HepG2 (cell line): ENCODE measurements around the gene FAM114A2.

Experiments
- DZIP1 ChIP-seq: sonication (generic); formaldehyde crosslinking; IDR thresholded peaks from 2 replicates; pipeline ENCODE4 v1.5.0; 2020; ENCODE audit warnings: mild to moderate bottlenecking, missing genetic modification reagents
- EZH2 ChIP-seq: conservative IDR thresholded peaks from 2 replicates; pipeline ENCODE4 v1.6.1; 2012; ENCODE audit warnings: mild to moderate bottlenecking, low read depth, low read length, moderate library complexity
- HOXA7 ChIP-seq: sonication (generic); formaldehyde crosslinking; IDR thresholded peaks from 2 replicates; pipeline ENCODE4 v1.8.1; 2022; ENCODE audit warnings: mild to moderate bottlenecking, missing genetic modification reagents, moderate library complexity
- MIER2 ChIP-seq: IDR thresholded peaks from 2 replicates; pipeline ENCODE4 v1.6.1; 2016; ENCODE audit warnings: missing biosample characterization, missing genetic modification reagents
- POLR2AphosphoS5 ChIP-seq: IDR thresholded peaks from 2 replicates; pipeline ENCODE4 v1.6.1; 2012; ENCODE audit warnings: low read depth, low read length
- ZHX1 ChIP-seq: sonication (generic); formaldehyde crosslinking; IDR thresholded peaks from 2 replicates; pipeline ENCODE4 v1.8.1; 2022; ENCODE audit warnings: low read depth, mild to moderate bottlenecking, missing genetic modification reagents
- ZSCAN22 ChIP-seq: sonication (generic); formaldehyde crosslinking; IDR thresholded peaks from 2 replicates; pipeline ENCODE4 v1.4.0; 2020; ENCODE audit warnings: mild to moderate bottlenecking, missing genetic modification reagents
- ZUFSP ChIP-seq: sonication (generic); formaldehyde crosslinking; IDR thresholded peaks from 2 replicates; pipeline ENCODE4 v1.9.0; 2021; ENCODE audit warnings: missing genetic modification reagents, mild to moderate bottlenecking, borderline replicate concordance

GRCh38 chr5:153959134-153959957 is 79.4 kb downstream of the FAM114A2 start:
- TF ChIP-seq POLR2AphosphoS5 = no peak
- no peak for TF ChIP-seq HOXA7 (CRISPR knock-in tag)
- no peak for TF ChIP-seq ZUFSP (CRISPR knock-in tag)
- TF ChIP-seq DZIP1 (CRISPR knock-in tag) = no peak
- no peak for TF ChIP-seq ZSCAN22 (CRISPR knock-in tag)
- TF ChIP-seq ZHX1 (CRISPR knock-in tag) = no peak
- TF ChIP-seq EZH2 = no peak
- TF ChIP-seq MIER2 (CRISPR knock-in tag) = no peak
